ENCODE results near the gene DLG3.
"Not testable (repeated sequence)": the region's sequence is repeated elsewhere in the genome, so short reads cannot be mapped to it uniquely, and the experiment has no call there.

The DLG3 gene

DNA sequence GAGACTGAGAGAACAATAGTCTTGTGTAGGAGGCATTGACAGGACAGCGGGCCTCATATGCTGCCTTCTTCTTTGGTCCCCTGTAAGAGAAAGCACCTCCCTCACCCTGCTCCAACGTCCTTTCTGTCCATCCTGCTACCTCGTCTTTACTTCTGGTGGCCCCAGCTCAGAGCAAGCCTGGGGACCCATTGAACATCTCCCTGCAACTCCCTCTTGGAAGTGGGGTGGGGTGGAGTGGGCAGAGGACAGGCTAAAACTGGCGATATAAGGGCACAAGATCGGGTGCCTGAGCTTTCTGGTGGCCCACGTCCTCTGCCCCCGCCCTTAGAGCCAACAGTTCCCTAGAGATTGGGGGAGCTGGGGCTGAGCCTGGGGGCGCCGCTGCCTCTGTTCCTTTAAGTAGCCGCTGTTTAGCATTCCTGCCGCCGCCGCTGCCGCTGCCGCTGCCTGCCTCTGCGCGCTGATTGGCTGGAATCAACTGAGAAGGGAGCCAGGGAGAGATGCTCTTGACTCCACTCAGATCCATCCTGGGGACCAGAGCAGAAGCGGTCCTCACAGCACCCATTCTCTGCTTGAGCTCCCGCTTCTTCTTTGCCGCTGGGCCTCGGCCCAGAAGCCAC lies at the start of gene DLG3:
Gene DLG3 (plus strand): TSS at position 510 of the 620 bp plus-strand sequence. CDS start 367 bp downstream, outside the sequence.
- DNase-seq, result no peak

- no peak for DNase-seq
Observed at GRCh38 chrX:70398899-70399298, 45.7 kb upstream of the DLG3 start.

GRCh38 chrX:70400181-70400580 lies 44.5 kb upstream of the DLG3 start:
- not testable (repeated sequence) for DNase-seq

DNA sequence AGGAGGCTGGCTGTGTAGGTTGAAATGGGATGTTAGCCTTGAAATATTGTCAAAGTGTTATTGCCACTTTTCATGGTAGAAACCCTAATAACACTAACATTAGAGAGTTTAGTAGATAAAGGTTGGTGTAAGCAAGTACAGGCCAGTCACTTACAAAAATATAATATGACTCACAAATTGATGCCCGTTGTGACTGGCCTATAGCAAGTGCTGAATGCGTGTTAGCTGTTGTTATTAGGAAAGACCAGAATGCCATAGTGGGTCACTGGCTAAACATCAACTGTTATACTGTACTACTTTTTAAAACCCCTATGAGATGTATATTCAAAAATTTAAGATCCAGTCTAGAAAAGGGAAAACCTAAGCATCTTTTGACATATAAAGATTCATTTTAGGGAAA lies 41.9 kb upstream of the DLG3 start:
- no peak for DNase-seq

GRCh38 chrX:70405003-70405402 lies 39.6 kb upstream of the DLG3 start:
- DNase-seq, result no peak

DNA sequence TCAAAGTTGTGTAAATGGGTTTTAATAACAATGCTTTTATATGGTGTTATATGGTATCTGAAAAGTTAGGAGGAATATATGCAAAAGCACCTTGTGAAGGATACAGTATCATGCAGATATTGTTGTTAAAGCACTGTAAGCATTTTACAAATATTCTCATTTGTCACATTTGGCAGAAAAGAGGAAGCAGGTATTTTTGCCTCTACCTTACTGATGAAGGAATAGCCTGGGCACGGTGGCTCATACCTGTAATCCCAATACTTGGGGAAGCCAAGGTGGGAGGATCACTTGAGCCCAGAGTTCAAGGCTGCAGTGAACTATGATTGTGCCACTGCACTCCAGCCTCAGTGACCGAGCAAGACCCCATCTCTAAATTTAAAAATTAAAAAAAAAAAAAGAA lies 33.7 kb upstream of the DLG3 start:
- no peak for DNase-seq

- no peak for DNase-seq
Observed at GRCh38 chrX:70411475-70411874, 33.2 kb upstream of the DLG3 start.

DNA sequence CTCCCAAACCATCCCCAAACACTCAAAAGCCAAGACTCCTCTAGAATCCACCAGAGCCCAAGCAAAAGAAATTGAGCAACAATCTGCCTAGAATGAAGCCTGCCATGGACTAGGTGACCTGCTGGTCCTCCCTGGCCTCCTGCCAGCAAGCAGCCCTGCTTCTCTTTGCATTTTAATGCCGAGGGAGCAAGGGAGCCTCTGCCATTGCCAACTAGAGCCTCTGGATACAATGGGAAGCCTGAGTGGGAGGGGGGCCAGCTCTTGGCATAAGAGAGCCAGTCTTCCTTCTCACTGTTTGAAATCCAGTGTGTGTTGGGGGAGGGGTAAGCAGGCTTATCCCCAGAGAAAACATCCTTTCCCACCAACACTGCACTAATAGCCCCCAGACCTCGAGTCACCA lies 23.0 kb upstream of the DLG3 start:
- DNase-seq, result no peak

DNA sequence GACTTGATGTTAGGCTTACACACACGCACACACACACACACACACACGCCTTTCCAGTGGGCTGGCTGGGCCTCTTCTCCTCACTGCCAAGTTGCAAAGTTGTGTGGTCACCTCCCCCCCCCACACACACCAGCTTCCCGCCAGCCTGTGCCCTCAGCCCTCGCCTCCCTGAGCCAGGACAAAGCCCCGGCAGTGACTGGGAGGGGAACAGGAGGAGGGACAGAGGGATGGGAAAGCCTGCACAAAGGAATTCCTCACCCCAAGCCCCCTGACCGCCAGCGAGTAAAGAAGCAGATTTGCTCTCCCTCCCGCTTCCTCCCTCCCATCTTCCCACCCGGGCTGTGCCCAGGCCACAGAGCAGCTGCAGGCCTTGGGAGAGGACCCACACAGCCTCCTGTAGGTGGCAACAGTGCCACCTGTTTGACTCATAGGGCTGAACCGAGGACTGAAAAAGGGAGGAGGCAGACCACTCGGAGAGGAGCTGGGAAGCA lies 21.7 kb upstream of the DLG3 start, which contains the start of gene GDPD2:
Gene GDPD2 (plus strand): TSS at position 464 of the 491 bp plus-strand sequence. CDS start 1,671 bp downstream, outside the sequence.
- DNase-seq, result peak; percentile 49

- no peak for DNase-seq
Observed at GRCh38 chrX:70423936-70424675, 20.5 kb upstream of the DLG3 start.

DNA sequence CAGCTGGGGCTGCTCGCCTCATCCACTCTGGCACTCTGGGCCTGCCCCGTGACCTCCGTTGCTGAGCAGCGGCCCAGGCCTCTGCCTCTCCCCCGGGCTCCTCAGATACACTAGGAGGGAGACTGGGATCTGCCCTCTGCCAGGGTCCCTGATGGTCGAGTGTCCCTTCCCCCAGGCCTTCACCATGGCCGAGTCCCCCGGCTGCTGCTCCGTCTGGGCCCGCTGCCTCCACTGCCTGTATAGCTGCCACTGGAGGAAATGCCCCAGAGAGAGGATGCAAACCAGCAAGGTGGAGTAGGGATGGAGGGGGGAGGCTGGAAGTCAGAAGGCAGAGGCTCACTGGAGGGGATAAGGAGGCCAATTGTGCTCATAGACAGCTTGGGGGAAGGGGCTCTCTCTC lies 19.8 kb upstream of the DLG3 start:
- no peak for DNase-seq

DNA sequence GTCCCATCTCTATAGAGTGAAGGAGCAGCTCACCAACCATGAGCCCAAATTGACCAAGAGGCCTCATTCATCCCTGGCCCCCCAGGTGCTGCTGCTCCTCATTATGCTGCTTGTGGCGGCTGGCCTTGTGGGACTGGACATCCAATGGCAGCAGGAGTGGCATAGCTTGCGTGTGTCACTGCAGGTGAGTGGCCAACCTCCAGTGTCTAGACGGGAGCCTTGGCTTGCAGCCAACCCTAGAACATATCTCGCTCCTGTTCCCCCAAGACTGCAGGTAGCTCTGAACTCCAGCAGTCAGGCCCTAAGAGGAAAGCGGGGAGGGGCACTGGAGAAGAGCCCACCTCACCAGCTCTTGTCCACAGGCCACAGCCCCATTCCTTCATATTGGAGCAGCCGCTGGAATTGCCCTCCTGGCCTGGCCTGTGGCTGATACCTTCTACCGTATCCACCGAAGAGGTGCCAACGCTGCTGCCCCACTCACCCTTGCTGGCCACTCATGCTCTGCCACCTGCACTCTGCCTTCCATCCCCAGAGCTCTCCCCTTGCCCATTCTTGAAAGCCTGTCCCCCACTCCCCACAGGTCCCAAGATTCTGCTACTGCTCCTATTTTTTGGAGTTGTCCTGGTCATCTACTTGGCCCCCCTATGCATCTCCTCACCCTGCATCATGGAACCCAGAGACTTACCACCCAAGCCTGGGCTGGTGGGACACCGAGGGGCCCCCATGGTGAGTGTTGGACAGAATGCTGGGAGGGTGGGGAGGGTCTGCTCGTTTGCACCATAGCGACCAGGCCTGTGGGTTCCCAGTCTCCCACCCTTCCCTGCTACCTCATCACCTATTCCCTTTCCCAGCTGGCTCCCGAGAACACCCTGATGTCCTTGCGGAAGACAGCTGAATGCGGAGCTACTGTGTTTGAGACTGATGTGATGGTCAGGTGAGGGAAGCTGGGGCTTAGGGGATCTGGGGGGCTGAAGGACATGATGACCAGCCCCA lies 18.1 kb upstream of the DLG3 start:
- no peak for DNase-seq

GRCh38 chrX:70427365-70427764 lies 17.3 kb upstream of the DLG3 start:
- no peak for DNase-seq

DNA sequence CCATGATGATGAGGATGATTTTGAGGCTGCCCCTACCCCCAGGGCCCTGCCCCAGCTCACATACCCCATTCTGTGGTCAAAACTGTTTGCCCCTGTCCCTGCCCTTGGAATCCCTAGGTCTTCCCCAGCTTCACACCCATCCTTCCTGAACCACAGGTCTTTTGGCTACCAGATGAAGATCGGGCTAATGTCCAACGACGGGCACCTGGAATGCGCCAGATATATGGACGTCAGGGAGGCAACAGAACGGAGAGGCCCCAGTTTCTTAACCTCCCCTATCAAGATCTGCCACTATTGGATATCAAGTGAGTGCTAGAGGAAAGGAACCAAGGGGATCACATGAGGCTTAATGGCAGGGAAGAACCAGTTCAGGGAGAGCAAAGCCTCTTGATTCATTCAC lies 14.9 kb upstream of the DLG3 start:
- DNase-seq, result no peak

DNA sequence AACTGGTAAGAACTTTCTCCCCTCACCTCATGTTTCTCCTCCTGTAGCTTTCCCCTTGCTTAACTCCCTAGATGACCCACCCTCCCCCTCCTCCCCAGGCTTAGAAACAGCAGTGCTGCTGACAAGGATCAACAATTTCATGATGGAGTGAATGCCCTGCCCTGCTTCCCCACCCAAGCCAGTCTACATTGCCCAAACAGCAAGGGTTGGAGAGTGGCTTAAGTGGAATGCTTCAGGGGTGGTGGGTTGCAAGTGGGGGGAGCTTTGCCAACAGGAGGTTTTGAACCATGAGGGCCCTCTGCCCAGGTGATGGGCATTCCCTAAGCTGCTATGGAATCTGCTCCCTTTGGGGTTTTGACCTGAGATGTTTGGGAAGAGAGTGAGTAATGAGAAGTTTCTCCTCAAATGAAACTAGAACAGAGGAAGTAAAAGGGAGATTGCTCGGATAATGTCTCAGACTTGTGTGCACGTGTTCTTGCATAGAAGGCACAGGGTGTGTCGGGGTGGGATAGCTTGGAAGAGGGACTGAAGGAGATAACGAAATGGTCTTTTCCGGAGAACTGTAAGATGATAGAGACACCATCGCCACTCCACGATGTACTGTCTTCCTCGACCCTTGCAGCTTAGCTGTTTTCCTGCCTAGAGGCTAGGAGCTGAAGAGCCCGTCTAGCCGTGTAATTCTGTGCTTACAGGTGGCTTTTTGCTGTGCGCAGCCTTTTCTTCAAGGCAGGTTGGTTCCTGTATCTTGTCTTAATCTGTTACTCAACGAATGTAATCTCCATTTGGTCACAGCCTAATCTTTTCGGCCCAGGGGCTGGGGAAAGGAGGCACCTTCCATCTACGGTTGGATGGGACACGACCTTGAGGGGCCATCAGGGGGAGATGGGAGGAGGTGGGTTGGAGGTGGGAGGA lies 11.4 kb upstream of the DLG3 start:
- DNase-seq, result no peak

- peak; percentile 38 for DNase-seq
Observed at GRCh38 chrX:70433848-70434351, 10.7 kb upstream of the DLG3 start.

- DNase-seq, result peak; percentile 67
Observed at GRCh38 chrX:70434352-70434866, 10.2 kb upstream of the DLG3 start.

- no peak for DNase-seq
Observed at GRCh38 chrX:70434914-70435586, 9.6 kb upstream of the DLG3 start.

- DNase-seq, result no peak
Observed at GRCh38 chrX:70436343-70436742, 8.3 kb upstream of the DLG3 start.

- no peak for DNase-seq
Observed at GRCh38 chrX:70437011-70437410, 7.6 kb upstream of the DLG3 start.
